HG03159 (cell line): ENCODE results near the gene CABCOCO1.
"Not testable (repeated sequence)": the region's sequence is repeated elsewhere in the genome, so short reads cannot be mapped to it uniquely, and the experiment has no call there.

ENCODE experiments used
- ATAC-seq: cut with Tn5 transposase; IDR thresholded peaks from one replicate; pipeline ENCODE4 v1.9.1; 2021; ENCODE audit warnings: mild to moderate bottlenecking, moderate library complexity; ENCODE audit not compliant: unreplicated experiment

CABCOCO1 gene

GRCh38 chr10:61705022-61705613 lies 42.4 kb downstream of the CABCOCO1 start:
- ATAC-seq = no peak

- ATAC-seq = no peak
These were observed 46.1 kb downstream of the CABCOCO1 start for GRCh38 chr10:61708846-61709245.

GRCh38 chr10:61712105-61712504 lies 49.4 kb downstream of the CABCOCO1 start:
- ATAC-seq = not testable (repeated sequence)

GRCh38 chr10:61719475-61719874 lies 56.7 kb downstream of the CABCOCO1 start:
- not testable (repeated sequence) for ATAC-seq

GRCh38 chr10:61719906-61720305 lies 57.2 kb downstream of the CABCOCO1 start:
- ATAC-seq = no peak

- ATAC-seq = no peak
These were observed 58.7 kb downstream of the CABCOCO1 start for GRCh38 chr10:61721431-61721830.

- not testable (repeated sequence) for ATAC-seq
These were observed 62.5 kb downstream of the CABCOCO1 start for GRCh38 chr10:61725221-61725620.

GRCh38 chr10:61729596-61729995 lies 66.9 kb downstream of the CABCOCO1 start:
- ATAC-seq = no peak

- no peak for ATAC-seq
These were observed 67.9 kb downstream of the CABCOCO1 start for GRCh38 chr10:61730671-61731070.

GRCh38 chr10:61731638-61732037 lies 68.9 kb downstream of the CABCOCO1 start:
- ATAC-seq = no peak

GRCh38 chr10:61732629-61733278 lies 70.0 kb downstream of the CABCOCO1 start:
- no peak for ATAC-seq

GRCh38 chr10:61733358-61733940 lies 70.7 kb downstream of the CABCOCO1 start:
- peak; percentile 61 for ATAC-seq

GRCh38 chr10:61735882-61736281 lies 73.2 kb downstream of the CABCOCO1 start:
- no peak for ATAC-seq

- ATAC-seq = not testable (repeated sequence)
These were observed 74.7 kb downstream of the CABCOCO1 start for GRCh38 chr10:61737455-61737854.

GRCh38 chr10:61742812-61743211 lies 80.1 kb downstream of the CABCOCO1 start:
- ATAC-seq = no peak

- ATAC-seq = no peak
These were observed 81.7 kb downstream of the CABCOCO1 start for GRCh38 chr10:61744469-61744868.

- ATAC-seq = no peak
These were observed 83.6 kb downstream of the CABCOCO1 start for GRCh38 chr10:61746377-61746776.

GRCh38 chr10:61747307-61747706 lies 84.6 kb downstream of the CABCOCO1 start:
- no peak for ATAC-seq

- no peak for ATAC-seq
These were observed 86.6 kb downstream of the CABCOCO1 start for GRCh38 chr10:61749291-61749690.

- ATAC-seq = peak; percentile 84
These were observed 88.3 kb downstream of the CABCOCO1 start for GRCh38 chr10:61750943-61751471.

GRCh38 chr10:61751599-61751998 lies 88.9 kb downstream of the CABCOCO1 start:
- no peak for ATAC-seq
